ENCODE results near the gene C2orf92.
A peak's percentile ranks its signal among the peaks of the same experiment; 100 is the strongest.
"Not testable (repeated sequence)": the region's sequence is repeated elsewhere in the genome, so short reads cannot be mapped to it uniquely, and the experiment has no call there.

C2orf92 gene
- 5.1 to 10.4 reads per million in 2 donors for total RNA-seq

GRCh38 chr2:97669448-97669847 is at the start of gene C2orf92:
TSS of gene C2orf92 (plus strand) at chr2:97669713. CDS start at chr2:97669789, 76 bp downstream.
- DNase-seq: no peak

GRCh38 chr2:97620492-97620891 is 49.0 kb upstream of the C2orf92 start:
- not testable (repeated sequence) for DNase-seq

DNA sequence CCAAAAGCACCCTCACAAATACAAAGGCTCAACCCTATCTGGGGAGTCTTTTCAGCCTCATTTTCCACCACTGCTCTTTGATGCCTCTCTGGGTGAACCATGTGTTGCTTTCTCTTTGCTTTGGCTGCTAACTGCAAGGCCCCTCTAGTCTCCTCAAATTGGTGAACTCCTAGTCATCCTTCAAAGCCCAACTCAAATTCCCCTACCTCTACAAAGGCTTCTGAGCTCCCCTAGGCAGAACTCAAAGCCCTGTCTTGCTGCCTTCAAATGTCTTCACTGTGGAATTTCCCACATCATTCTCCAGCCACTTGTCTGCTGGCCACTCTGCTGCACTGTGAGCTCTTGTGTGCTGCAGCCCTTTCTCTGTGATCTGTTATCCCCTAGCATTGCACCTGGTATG is 46.5 kb upstream of the C2orf92 start:
- not testable (repeated sequence) for DNase-seq

DNA sequence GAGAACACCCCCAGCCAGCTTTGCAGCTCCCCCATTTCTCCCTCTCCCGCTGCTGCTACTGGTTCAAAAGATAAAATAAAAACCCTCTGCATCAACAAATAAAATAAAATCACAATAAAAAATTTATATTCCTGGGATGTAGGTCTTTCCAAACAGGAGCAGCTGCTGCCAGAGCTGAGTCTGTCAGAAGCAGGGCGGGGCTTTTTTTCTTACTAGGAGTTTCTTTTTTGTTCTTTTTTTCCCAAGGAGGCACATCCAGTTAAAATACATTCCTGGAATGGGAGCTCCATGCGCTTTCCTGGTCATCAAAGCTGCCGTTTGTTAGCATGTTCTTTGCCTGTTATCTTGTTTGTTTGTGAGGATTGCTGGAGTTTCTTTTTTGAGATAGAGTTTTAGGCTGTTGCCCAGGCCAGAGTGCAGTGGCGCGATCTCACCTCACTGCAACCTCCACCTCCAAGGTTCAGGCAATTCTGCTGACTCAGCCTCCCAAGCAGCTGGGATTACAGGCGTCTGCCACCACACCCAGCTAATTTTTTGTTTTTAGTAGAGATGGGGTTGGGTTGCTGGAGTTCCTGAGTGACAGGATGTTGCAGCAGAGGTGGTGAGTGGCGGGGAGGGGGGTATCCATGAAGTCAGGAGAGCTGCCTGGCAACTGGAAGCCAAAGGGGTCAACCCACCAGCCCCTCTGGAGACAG is 44.0 kb upstream of the C2orf92 start:
- DNase-seq: not testable (repeated sequence)

DNA sequence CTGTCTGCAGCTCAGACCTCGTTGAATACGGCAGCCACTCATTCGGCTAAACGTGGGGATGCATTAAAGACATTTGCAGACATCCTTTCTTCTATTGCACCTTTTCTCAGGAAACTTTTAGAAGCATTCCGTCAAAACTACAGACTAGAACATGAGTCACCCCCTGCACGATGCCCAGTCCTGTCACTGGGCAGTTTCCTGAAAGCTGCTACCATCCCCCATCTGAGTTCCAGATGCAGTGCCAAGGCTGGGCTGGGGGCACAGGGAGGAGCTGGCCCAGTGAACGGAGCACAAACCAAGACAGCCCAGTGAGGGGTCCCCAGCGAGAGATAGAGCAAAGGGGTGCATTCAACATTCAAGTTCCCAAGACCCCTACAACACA is 43.5 kb upstream of the C2orf92 start:
- not testable (repeated sequence) for DNase-seq

DNA sequence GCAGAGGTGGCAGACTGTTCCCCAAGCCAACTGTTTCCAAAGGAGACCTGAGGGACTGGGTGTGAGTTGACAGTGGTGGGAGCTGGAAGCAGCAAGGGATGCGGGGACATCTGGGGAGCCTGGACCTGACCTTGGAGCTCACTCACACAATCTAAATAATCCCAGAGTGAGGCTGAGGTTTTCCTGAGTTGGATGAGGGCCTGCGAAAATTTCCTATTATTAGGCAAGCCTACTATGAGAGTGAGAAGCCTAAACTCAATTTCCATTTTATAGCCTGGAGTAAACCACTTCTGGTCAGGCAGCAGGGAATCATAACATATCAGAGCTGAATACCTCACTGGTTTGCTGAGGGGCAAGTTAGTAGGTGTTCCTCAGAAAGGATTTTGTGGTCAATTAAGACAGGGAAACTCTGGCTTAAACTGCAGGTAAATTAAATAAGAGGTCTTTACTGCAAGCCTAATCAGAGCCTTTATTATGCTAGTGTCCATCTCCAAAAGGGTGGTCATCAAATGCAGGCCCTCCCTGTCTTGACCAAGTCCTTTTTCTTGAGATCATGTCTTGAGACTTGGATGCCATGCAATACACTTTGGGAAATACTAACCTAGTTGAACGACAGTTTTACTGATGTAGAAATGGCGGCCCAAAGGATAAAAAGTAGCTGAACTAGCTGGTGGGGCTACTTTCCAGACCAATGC is 25.3 kb upstream of the C2orf92 start:
- DNase-seq: no peak

DNA sequence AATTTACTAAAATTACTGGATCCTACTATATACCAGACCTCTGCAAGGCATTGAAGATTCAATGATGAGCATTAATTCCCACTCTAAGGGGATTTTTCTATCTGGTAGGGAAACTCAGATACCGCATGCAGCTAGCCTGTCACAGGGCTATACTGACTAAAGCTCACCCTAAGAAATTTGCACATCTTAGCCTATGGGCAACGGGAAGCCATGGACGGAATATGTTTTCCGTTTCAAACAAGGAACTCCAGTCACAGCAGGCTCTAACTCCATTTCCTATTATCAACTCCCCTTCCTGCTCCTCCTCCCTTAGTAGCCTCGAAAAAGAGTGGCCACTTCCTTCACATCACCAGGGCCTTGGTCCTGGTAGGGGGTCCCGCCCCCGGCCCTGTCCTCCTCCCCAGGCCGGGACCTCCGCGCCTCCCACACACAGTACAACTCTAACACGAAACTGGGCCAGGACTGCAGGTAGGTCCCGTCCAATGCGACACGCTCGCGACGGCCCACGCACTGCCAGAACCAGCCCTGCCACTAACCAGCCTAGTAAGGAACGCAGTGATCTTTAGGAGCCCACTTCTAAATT is 24.3 kb upstream of the C2orf92 start:
- no peak for DNase-seq

DNA sequence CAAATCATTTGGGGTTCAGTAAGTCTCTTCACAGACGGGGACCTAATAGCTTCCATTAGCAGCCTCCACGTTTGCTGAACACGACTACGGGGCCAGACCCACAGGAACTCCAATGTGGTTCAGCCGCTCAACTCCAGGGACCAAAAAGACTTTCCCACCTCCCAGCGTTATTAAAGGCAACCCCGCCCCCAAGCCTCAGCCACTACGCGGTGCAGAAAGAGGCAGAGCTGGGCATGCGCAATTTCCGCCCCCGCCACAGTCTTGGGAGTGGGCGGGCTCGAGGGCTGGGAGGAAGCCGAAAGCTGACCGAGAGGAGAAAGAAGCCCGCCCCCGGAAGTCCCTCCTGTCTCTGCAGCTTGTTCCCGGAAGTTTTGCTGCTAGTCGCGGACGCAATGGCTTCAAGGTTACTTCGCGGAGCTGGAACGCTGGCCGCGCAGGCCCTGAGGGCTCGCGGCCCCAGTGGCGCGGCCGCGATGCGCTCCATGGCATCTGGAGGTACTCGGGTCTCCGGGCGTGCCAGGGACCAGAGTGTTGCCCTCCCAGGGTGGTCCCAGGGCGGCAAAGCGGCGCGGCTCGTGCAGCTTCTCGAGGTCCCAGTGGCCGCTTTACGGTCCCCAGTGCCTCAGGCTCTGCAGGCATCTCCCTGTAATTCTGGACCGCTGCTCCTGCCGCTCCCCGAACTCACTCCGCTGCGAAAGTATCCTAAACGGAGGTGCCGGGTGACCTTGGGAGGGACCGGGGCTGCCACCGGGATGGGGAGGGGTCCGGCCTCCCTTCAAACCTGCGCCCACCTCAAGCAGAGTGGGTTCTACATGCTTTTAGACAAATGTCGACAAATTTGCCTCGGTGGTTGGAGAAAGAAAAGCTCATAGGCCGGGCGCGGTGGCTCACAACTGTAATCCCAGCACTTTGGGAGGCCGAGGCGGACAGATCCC is 23.6 kb upstream of the C2orf92 start, which contains the start of gene COX5B:
Gene COX5B, plus strand, starts transcription at position 368 of the 935 bp plus-strand sequence. Its CDS starts 25 bp downstream, at position 393.
- DNase-seq: peak; percentile 97

DNA sequence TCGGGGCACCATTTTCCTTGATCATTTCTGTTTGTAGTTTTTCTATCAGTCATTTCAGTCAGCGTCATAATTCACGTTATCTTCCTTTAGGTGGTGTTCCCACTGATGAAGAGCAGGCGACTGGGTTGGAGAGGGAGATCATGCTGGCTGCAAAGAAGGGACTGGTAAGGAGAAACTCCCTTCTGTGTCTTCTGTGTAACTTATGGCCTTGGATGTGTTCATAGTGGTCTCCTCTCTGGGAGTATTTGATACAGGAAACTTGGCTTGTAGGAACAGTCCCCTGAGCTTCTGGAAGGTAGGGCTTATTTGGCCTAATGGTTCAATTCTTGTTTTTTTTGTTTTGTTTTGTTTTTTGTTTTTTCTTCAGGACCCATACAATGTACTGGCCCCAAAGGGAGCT is 22.5 kb upstream of the C2orf92 start:
- DNase-seq: no peak

DNA sequence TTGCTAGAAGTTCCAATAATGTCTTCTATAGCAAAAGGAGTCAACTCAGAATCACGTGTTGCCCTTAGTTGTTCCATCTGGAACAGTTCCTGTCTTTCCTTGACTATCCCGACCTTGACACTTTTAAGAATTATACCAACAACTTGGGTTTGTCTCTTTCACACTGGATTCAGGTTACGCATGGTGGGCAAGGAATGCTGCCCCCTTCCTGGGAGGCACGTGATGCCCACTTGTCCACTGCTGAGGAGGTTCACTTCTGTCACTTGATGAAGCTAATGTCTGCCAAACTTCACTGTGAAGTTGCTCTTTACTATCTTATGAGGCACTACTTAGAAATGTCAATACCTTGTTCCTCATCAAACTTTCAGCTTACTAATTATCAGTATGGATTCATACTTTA is 18.4 kb upstream of the C2orf92 start:
- no peak for DNase-seq

DNA sequence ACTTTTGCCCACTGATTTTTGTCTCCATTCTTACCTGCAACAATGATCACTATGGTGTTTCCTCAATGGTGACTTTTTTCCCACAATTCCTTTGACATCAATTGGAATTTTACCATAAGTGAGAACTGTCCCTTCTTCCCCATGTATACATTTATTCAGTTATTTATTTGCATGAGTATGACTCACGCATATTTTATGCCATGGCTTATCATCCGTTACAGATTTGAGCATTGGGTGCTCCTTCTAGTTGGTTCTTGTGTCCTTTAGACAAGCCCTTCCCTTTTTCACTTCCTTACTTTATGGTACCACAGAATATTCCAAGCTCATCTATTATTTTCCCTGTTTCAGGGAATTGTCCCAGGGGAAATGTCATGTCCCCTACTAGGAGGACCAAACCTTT is 16.0 kb upstream of the C2orf92 start:
- DNase-seq: no peak

GRCh38 chr2:97653874-97654273 is 15.6 kb upstream of the C2orf92 start:
- DNase-seq: no peak

DNA sequence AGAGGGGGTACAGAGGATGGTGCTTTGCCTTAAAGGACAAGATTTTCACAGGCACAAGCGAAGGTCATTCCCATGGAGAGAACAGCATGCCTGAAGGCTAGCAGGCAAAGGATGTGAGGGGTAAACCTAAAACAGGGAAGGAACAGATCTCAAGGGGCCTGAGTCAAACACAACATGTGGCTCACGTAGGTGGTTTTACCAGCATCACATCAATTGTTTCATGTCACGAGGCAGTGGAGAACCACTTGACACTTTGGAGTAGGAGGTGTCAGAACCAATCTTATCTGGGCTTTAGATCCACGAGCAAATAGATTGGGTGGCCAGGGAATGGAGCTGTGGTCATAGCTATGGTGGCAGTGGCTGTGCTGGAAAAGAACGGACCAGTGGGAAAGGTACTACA is 15.2 kb upstream of the C2orf92 start:
- no peak for DNase-seq

DNA sequence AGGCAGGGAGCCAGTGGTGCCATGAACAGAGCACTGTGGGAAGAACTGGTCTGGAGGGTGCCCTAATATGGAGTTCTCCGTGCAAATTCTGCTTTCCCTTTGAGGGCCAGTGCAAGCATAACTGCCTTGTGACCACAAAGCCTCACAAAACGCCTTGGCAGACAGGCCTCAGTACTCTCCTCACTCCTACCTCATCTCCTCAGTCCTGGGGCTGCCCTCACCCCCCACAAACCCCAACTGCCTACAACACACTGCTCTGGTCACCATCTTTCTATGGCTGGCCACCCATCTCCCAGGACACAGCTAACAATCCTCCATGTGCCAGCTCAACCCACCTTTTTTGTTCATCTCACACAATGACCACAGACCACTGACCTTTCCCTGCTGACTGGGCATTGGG is 14.7 kb upstream of the C2orf92 start:
- DNase-seq: no peak

DNA sequence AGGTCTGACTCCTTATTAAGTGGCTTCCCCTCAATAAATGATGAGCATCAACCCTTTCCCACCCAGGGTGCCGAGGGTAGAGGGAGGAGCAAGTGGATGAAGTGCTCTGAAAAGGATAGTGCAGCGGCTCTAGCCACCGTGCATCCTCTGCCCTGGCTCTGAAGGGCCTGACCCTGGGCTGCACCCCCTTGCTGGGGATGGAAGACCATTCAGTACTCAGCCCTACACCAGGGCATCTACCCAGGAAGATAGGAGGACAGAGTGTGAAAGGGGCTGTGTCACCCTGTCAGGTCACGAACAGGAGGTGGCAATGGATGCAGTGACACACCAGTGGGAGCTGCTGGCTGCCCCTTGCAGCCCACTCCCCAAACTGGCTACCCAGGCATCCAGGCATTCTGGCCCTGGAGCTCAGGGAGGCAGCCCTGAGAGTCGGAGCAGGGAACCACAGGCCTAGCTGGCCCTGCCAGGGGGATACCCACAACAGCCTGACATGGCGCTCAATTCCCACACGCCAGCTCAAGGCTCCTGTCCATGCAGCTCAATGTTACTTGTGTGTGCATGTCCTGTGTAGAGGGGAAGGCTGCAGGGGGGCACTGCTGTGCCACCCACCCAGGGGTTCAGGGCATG is 13.3 kb upstream of the C2orf92 start:
- DNase-seq: no peak

- DNase-seq: no peak
Measured at GRCh38 chr2:97656905-97657587, 12.5 kb upstream of the C2orf92 start.

DNA sequence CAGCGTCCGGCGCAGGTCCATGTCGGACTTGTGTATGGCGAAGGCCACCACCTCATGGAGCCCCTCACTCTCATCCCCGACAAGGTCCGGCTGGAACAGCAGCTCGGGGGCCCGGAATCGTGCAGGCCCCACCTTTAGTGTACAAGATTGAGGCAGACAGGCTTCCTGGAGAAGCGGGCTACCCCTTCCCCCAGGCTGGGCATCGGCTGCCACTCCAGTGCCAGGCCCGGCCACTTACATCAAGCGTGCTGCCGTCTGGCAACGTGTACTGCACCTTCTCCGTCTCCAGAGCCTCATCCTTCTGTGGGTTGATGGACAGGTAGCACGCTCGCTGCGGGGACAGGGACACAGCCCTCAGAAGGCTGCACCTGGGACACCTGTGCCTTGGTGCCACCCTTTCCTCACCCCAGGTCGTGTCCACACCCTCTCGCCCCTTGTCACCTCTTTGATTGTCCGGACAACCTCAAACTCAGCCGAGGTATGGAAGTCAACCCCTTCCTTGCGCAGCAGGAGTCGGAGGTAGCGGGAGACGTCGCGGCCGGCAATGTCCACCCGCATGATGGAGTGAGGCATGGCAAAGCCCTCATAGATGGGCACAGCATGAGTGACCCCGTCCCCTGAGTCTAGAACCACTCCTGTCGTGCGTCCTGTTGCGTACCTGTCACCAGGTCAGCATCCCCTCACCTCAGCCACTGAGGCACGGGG is 11.4 kb upstream of the C2orf92 start:
- no peak for DNase-seq

GRCh38 chr2:97658691-97659157 is 10.8 kb upstream of the C2orf92 start:
- DNase-seq: no peak

DNA sequence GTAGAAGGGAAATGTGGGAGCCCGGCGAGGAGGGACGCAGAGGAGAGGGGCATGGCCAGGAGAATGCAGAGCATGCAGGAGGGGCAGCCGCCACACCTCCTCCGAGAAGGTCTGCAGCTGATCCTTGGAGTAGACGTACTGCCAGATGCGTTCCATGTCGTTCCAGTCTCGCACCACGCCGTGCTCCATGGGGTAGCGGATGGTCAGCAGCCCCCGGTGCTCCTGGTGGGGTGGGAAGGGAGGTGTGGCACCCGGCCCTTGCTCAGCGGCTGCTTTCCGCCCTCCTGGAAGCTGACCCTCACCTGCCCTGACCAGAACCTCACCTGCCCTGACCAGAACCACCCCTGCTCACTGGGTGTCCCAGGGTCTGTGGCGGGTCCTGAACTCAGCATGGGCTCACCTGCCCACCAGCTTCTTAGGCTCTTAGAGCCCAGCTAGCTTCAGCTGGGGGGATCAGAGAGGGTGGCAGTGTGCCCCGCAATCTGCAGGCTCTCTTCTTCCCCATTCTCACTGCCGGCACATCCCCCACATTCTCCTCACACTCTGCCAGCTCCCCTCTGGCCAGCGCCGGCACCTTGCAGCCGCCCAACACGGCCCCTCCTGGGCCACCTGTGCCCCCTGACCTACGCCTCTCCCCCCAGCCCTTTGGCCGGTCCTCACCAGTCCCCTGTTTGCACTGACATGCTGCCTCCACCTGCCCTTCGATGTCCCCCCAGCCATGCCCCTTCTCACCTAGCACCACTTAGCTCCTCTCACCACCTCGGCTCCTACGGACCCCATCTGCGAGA is 10.1 kb upstream of the C2orf92 start:
- no peak for DNase-seq
